DMS153 (cell line): ENCODE results near the gene DND1.
"Not testable (repeated sequence)": the region's sequence is repeated elsewhere in the genome, so short reads cannot be mapped to it uniquely, and the experiment has no call there.

Experiments used
- DNase-seq: peaks from one replicate; lab custom pipeline; 2025; lab: John Stamatoyannopoulos, UW

DND1 gene

GRCh38 chr5:140631036-140631417 lies 42.3 kb downstream of the DND1 start:
- DNase-seq = no peak

- no peak for DNase-seq
Observed at GRCh38 chr5:140630292-140631035, 42.9 kb downstream of the DND1 start.

GRCh38 chr5:140628711-140629110 lies 44.7 kb downstream of the DND1 start:
- DNase-seq = no peak

- DNase-seq = no peak
Observed at GRCh38 chr5:140627972-140628371, 45.4 kb downstream of the DND1 start.

- DNase-seq = not testable (repeated sequence)
Observed at GRCh38 chr5:140624886-140625285, 48.5 kb downstream of the DND1 start.

- DNase-seq = not testable (repeated sequence)
Observed at GRCh38 chr5:140623061-140623460, 50.3 kb downstream of the DND1 start.

GRCh38 chr5:140622301-140622700 lies 51.1 kb downstream of the DND1 start:
- DNase-seq = no peak
